ENCODE results near the gene KRTAP5-7. TPM values are rescaled to one million over a fixed set of nuclear protein-coding genes. Genes with fewer than 3 reads are reported as not detected.

The KRTAP5-7 gene
- total RNA-seq, 1 experiment from 2014 or later = not detected

DNA sequence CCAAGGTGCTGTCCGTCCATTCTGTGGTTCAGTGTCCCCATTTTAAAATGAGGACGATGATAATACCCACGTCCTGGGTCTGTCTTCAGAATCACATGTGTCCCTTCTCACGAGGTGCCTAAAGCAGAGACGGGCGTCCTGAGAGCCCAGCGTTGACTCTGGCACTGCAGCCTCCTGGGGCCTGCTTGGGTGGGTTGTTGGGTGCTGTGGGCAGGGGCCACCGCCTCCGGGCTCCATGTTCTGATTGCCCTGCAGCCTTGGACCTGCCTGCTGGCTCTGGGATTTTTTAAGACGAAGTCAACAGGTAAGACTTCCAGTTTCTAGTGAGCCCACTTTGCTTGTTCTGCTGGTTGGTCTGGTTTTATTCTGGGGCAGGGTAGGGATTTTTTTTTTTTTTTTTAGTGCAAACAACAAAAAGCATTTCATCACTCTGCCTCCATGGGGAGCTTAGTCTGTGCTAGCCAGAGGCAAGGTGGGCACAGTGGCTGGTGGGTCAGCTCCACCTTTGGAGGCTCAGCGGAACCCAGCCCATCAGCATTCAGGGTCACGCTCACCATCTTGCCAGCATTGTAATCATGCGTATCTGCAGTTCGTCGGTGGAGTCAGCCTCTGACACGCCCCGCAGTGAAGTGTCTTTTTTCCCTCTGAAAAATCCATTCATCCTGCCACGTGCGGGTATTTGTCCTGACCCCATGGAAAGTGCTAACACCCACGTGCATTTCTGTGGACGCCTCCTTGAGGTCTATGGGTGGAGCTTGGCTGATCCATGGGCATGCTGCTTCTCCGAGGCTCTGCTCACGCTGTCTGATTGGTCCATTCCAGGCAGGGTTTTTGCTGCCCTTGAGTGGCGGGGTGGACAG lies 45.7 kb upstream of the KRTAP5-7 start:
- BruUV-seq (replicated peaks) = no TSS peak
- Histone ChIP-seq H4K20me1 (ENCODE audit: insufficient read depth) (no peaks in the 10 kb centered on the region), H3K4me1 (ENCODE audit: control insufficient read depth in 1 of 2, insufficient read depth in 2 of 2, low read length in 2 of 2) (no peaks in the 10 kb centered on the region), H3K79me2 (ENCODE audit: insufficient read depth, low read length) (no peaks in the 10 kb centered on the region), H3K27ac (ENCODE audit: low read depth, low read length) (no peak overlapping the region), H2AFZ (ENCODE audit: low read depth, low read length, poor library complexity, severe bottlenecking) (no peak overlapping the region), H3K9me3 (ENCODE audit: control insufficient read depth in 1 of 2, insufficient read depth in 1 of 2, low read depth in 1 of 2, low read length in 2 of 2) (no peaks in the 10 kb centered on the region), H3K9ac (ENCODE audit: low read length) (no peak overlapping the region), H3K27me3 (ENCODE audit: insufficient read depth, low read length) (no peaks in the 10 kb centered on the region), H3K36me3 (ENCODE audit: control insufficient read depth in 1 of 2, insufficient read depth in 2 of 2, low read length in 2 of 2) (peaks cover 12% of the 10 kb centered on the region in 2 experiments; a peak in 2 of 4 replicates), H3K4me3 (replicated peaks in 1 of 2; ENCODE audit: low read depth in 1 of 2, low read length in 2 of 2) (no peak overlapping the region), H3K4me2 (ENCODE audit: low read length) (no peak overlapping the region), H3K9me2 (ENCODE audit: insufficient read depth) (no peaks in the 10 kb centered on the region)
- RAD21 ChIA-PET (ENCODE audit: low non-redundant PET in 1 of 2, low total read pairs in 2 of 2, uncharacterized antibody in 2 of 2, unreplicated experiment in 2 of 2) = no interaction called here
- intact Hi-C loops (cut with micrococcal nuclease) = no loop called here
- TF ChIP-seq RAD21 (IDR thresholded peaks at IDR 0.05; ENCODE audit: low read depth) (no peak), ZNF274 (IDR thresholded peaks at IDR 0.05; ENCODE audit: low read depth, low read length) (no peak), ELF1 (IDR thresholded peaks at IDR 0.05; ENCODE audit: borderline replicate concordance, low read depth) (no peak), SRF (IDR thresholded peaks at IDR 0.05; ENCODE audit: low read depth) (no peak), JUND (IDR thresholded peaks at IDR 0.05) (no peak)
- TF ChIP-seq, protein P1, sequence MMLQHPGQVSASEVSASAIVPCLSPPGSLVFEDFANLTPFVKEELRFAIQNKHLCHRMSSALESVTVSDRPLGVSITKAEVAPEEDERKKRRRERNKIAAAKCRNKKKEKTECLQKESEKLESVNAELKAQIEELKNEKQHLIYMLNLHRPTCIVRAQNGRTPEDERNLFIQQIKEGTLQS (IDR thresholded peaks at IDR 0.05) = no peak
- TF ChIP-seq, protein P2, sequence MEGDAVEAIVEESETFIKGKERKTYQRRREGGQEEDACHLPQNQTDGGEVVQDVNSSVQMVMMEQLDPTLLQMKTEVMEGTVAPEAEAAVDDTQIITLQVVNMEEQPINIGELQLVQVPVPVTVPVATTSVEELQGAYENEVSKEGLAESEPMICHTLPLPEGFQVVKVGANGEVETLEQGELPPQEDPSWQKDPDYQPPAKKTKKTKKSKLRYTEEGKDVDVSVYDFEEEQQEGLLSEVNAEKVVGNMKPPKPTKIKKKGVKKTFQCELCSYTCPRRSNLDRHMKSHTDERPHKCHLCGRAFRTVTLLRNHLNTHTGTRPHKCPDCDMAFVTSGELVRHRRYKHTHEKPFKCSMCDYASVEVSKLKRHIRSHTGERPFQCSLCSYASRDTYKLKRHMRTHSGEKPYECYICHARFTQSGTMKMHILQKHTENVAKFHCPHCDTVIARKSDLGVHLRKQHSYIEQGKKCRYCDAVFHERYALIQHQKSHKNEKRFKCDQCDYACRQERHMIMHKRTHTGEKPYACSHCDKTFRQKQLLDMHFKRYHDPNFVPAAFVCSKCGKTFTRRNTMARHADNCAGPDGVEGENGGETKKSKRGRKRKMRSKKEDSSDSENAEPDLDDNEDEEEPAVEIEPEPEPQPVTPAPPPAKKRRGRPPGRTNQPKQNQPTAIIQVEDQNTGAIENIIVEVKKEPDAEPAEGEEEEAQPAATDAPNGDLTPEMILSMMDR (IDR thresholded peaks at IDR 0.05 in 2 of 3, conservative IDR thresholded peaks at IDR 0.05 in 1 of 3; ENCODE audit: borderline replicate concordance in 1 of 3, insufficient read depth in 1 of 3, low read depth in 2 of 3, low read length in 2 of 3) = no peak
- CTCF ChIA-PET = no interaction called here
- POLR2A ChIA-PET = no interaction called here
- DNase-seq (ENCODE audit: low read depth, low spot score) = no peak
- ATAC-seq = no peak
